Loucy (cell line): ENCODE results near the gene PAFAH1B2.

Experiments
- CTCF ChIP-seq: fragments of 200-600 bp; sonication (generic); conservative IDR thresholded peaks from 2 replicates; pipeline ENCODE4 v1.5.1; 2014; ENCODE audit warnings: mild to moderate bottlenecking, antibody characterized with exemption, low read length
- EZH2phosphoT487 ChIP-seq: fragments of 200-600 bp; IDR thresholded peaks from 2 replicates; pipeline ENCODE4 v1.6.1; 2018; ENCODE audit warnings: antibody characterized with exemption, mild to moderate bottlenecking, moderate library complexity, borderline replicate concordance

GRCh38 chr11:117200813-117201657, 56.9 kb downstream of the PAFAH1B2 start:
- TF ChIP-seq CTCF (no peak), EZH2phosphoT487 (no peak)
